ENCODE results near the gene LY9.

DNA sequence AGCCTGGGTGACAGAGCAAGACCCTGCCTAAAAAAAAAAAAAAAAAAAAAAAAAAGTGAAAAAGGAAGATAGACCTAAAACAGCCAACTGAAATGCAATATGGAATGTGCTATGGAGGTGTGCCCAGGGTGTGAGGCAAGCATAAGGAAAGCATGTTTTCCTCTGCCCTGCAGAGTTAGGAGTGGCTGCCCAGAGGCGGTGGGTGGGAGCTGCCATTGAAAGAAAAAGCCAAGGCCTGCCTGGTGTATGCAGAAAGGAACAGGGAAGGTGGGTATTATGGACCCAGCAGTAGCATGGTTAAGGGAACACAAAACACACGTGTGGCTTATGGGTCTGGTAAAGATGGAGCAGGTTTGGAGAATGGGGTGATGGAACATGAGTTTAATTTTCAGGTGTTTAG, 57.8 kb downstream of the LY9 start:
- no peak for TF ChIP-seq CTCF (IDR thresholded peaks at IDR 0.05; ENCODE audit: low read depth, low read length, missing input control)
- TF ChIP-seq TAF1 (conservative IDR thresholded peaks at IDR 0.05), result no peak
- no peak for TF ChIP-seq FOXA1 (IDR thresholded peaks at IDR 0.05)
- no peak for TF ChIP-seq MAX (IDR thresholded peaks at IDR 0.05)
- no peak for TF ChIP-seq SP1 (IDR thresholded peaks at IDR 0.05)
